GM19238 (cell line): Measurements from ENCODE around the gene CALN1.
"Not testable (repeated sequence)": the region's sequence is repeated elsewhere in the genome, so short reads cannot be mapped to it uniquely, and the experiment has no call there.

Experiments
- DNase-seq: peaks from one replicate; pipeline ENCODE4 v3.0.0; 2011; ENCODE audit warnings: low spot score; ENCODE audit not compliant: insufficient read length

The CALN1 gene

DNA sequence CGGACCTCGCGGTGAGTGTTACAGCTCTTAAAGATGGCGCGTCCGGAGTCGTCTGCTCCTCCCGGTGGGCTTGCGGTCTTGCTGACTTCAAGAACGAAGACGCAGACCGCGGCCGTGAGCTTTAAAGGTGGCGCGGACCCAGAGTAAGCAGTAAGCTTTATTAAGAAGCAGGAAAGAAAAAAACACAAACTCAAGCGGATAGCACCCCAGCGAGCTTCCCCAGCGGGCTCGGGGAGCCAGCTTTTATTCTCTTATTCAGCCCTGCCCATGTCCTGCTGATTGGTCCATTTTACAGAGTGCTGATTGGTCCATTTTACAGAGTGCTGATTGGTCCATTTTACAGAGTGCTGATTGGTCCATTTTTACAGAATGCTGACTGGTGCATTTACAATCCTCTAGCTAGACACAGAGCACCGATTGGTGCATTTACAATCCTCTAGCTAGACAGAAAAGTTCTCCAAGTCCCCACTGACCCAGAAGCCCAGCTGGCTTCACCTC is at the start of gene CALN1:
CALN1 (minus strand) TSS at position 218 of the 498 bp plus-strand sequence.
- not testable (repeated sequence) for DNase-seq

DNA sequence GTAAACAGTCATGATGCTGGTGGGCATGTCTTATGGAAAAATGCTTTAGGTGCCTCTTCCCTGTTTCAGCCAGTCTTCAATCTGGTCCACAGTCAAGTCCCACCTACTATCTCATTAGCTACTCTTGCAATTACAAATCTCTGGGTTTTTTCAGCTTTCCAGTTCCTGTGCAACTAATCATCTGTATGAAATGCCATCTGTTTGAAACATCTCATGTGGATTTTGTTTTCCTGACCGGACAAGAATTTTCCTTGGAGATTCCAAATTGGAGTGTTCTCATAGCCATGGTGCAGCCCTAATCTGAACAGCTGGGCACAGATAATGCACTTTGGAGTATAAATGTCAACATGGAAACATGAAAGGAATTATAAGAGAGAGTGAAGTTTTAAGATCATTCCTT is 41.3 kb upstream of the CALN1 start:
- no peak for DNase-seq

DNA sequence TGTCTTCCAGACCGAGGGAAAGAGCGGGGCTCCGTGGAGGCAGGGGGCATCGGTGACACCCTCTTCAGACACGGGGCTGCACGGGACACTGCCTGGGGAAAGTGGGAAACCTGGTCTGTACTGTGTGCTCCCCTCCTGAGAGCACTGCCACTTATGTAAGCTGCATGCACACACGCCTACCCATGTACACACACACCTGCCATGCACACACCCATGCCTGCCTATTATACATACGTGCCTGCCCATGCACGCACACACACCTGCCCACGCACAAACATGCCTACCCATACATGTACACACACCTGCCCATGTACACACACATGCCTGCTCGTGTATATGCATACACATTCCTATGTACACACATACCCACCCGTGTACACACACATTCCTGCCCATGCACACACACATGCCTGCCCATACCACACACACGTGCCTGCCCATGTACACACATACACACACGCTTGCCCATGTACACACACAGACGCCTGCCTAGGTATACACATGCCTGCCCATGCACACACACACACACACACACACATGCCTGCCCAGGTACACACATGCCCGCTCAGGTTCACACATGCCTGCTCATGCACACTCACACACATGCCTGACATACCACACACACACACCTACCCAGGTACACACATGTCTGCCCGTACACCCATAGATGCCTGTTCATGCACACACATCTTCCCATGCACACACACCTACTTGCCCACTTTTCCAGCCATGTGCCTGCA is 35.5 kb upstream of the CALN1 start:
- no peak for DNase-seq

DNA sequence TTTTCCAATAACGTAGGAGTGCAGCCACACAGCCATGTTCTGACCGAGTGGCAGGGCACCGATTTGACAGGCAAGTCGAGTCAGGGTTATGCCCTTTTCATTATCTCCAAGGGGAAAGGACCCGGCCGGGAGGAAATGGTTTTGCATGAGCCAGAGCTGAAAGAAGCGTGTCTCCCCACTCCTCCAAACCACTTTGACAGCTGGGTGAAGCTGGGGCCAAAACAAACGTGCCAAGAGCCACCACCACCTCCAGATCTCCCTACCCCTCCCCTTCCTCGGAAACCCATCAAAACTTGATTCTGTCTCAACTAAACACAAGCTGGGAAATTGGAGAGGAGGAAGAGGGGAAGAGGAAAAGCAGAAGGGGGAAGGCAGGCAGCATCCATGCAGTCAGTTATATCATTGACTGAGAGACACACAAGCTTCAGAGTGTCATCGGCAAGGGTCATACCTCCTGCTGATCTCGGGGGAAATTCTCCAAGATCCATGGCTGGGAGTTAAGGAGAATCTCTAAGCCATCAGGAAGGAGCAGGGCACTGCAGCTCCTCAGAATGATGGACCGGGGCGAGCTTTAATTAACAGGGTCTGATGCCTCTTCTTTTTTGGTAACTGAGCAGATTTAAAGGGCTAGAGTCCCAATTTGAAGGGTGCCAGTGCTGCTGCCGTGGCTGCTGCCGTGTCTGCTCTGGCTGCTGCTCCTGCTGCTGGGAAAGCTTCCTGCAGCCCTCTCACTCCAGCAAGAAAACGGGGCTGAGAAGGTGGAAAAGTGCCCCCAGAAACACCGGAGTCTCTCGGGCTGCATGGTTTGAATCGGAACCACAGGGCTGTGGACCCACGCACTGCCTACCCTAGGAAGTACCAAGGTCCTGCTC is 34.7 kb upstream of the CALN1 start:
- no peak for DNase-seq

DNA sequence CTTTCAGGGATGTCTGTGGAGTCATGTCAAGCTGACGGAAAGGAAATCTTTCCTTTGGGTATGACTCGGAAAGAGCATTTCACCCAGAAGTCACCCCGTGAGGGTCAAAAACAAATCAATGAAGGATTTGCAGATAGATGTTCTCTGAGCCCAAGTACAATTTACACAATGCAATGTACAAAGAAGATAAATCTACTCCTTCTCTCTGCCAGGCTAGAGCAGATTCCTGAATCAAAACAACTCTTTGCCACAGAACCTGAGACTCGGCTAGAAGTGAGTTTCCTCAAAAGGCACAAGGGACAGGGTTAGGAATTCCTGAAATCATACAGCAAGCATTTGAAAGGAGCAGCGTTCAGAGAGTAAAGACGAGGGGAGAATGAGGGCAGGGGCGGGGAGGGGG is 34.0 kb upstream of the CALN1 start:
- no peak for DNase-seq

DNA sequence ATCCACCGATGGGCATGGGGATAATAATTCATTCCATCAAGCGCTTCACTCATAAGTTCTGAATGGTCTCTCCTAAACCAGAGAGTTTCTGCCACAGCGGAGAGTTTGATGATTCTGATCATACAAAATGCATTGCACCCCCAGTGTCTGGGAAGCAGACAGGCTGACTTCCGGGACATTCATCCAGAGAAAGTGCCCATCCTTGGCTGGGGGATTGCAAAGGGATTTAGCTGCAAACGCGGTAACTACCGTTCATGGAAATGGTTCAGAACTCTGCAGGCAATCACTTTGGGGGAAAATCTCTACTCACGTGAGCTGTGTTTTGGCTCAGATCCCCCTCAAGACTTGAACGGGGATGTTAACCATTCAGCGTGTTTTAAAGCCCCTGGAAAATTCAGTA is 33.4 kb upstream of the CALN1 start:
- DNase-seq, result no peak

DNA sequence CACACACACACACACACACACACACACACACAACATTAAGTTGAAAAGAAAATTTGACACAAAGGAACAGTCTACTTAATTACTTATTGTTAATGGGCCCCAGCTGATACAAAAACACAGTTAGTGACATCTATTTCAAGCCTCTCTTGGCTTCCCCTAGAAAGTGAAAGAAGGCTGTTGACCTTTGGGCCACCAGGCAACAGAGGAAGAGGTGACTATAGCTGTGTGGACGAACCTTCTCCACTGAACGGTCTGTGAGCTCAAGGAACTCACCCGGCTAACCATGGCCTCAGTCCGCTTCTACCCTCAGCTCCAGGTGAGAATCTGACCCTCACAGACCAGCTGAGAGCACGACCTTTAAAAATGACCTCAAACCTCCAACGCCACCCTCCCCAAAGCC is 32.9 kb upstream of the CALN1 start:
- no peak for DNase-seq

DNA sequence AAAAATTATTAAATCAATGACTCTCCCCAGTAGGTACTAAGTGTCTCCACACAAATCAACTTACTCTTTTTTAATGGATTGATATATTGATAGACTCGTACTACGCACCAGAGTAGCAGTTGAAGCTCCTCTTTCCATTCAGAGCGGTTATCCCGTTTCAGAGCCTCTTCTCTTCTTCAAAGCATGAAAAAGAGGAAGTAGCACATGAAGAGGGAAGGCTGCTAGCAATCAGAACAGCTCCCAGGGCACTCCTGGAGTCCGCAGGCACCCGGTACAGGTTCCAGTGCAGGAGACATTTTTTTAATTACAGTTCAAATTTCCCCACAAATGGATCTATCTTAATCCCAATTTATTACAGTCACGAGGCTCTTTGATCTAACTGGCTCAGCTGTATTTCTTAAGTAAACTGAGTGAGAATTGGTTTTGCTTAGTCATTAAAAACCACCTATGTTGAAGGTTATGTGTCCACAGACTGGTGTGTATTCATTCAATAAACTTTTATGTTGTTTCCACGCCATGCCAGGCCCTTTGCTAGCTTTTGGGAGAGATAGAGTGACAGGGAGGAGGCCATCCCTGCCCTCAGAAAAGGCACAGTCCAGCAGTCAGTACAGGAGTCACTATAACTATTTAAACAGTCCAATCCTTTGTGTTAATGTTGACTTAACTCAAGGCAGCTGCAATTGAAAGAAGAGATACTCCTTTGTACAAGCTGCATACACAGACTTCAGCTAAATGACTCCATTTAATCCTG is 32.1 kb upstream of the CALN1 start:
- no peak for DNase-seq

DNA sequence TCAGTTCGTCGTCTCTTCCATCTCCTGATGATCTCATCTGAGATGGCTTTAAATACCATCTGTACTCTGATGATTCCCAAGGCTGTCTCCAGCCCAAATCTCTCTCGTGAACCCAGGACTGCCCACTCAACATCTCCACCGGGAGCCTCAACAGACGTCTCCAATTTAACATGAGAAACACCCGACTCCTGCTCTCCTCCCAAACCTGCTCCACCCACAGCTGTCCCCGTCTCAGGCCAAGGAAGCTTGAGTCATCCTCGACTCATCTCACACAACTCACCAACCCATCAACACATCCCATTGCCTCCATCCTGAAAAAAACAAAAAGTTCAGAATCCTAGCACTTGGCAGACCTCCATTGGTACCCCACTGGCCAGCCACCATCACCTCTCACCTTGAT is 29.7 kb upstream of the CALN1 start:
- no peak for DNase-seq

DNA sequence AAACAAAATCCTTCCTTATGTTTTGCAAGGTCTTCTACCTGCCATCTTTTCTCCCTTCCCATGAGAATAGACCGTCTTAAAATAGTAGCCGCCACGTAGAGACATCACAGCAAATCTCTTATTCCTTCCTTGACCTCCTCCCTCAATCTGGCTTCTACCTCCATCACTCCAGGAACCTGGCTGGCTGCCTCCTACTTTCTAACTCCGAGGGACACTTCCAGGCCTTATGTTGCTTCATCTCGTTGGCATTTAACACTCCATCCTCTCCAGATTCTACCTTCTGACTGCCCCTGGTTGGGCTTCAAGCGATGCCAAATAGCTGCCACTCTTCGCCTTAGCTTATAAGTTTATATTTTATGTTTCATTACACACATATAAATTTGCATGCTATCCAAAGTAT is 26.4 kb upstream of the CALN1 start:
- no peak for DNase-seq

DNA sequence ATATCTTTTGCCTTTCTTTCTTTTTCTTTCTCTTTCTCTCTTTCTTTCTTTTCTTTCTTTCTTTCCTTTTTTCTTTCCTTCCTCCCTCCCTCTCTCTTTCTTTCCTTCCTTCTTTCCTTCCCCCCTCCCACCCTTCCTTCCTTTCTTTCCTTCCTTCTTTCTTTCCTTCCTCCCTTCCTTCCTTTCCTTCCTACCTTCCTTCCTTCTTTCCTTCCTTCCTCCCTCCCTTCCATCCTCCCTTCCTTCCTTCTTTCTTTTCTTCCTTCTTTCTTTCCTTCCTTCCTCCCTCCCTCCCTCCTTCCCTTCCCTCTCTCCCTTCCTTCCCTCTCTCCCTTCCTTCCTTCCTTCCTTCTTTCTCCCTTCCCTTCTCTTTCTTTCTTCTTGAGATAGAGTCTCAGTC is 25.5 kb upstream of the CALN1 start:
- DNase-seq, result no peak

DNA sequence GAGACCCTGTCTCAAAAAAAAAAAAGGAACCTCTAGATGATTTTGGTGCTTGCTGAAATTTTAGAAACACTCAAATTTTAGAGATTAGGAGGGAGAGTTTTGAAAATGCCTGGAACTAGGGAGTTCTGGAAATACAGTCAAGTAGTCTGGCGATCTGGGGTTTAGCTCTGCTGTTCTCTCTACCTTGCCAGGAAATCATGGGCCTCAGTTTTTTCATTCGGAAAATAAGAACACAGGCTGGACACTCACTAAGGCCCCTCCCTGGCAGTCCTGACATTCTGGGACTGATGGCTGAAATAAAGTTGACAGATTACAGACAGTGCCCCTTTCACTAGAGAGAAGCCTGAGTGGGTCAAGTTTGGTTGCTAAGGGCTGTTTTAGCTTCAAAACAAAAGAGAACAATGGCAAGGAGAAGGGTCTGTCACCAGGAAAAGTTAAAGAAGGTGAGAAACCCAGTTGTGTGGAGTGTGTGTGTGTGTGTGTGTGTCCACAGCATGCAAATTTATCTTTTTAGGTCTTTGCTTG is 25.0 kb upstream of the CALN1 start:
- DNase-seq, result no peak

DNA sequence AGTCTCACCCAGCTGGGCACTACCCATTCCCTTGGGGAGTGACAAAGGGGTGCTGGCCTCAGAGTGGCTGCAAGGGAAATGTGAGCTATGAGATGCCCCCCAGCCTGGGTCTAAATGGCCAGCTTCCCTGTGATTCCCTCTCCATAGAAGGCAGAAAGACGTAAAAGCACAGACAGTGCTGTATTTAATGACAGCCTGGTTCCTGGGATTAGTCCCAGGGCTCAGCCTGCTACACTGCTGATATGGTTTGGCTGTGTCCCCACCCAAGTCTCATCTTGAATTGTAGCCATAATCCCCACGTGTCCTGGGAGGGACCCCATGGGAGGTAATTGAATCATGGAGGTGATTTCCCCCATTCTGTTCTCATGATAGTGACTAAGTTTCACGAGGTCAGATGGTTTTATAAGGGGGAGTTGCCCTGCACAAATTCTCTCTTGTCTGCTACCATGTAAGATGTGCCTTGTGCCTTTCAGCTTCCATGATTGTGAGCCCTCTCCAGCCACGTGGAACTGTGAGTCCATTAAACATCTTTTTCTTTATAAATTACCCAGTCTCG is 23.9 kb upstream of the CALN1 start:
- no peak for DNase-seq

DNA sequence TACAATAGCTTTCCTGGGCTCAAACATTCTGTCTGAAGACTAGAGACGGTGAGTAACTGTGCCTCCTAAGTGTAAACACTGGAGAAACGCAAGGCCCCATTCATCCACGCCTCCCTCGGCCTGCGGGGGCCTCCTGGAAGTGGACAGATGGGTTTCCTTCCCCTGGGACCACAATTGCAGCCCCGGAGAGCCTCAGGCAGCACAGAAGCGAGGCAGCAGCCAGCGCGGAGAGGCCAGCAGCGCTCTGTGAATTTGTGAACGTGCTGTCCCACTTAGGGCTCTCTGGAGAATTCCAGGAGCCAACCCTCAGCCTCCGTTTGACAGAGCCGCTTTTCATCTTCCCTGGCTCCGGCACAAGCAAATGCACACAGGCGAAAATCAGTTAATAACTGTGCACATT is 23.2 kb upstream of the CALN1 start:
- no peak for DNase-seq

DNA sequence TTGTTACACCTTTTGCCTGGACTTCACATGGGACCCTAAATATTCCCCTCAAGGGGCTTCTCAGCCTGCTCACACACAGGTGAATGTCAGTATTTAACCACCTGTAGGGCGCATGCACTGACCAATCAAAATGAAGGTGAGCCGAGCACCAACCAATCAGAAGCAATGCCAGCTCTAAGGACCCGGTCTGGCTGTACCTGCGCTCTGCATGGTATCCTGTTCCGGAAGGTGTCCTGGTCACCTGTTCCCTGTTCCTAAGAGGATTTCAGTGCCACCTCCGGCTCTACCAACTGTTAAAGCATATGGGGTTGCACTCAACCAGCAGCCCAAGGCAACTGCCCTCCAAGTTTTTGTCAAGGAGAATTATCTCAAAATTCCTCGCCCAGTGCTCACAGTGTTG is 18.4 kb upstream of the CALN1 start:
- no peak for DNase-seq

DNA sequence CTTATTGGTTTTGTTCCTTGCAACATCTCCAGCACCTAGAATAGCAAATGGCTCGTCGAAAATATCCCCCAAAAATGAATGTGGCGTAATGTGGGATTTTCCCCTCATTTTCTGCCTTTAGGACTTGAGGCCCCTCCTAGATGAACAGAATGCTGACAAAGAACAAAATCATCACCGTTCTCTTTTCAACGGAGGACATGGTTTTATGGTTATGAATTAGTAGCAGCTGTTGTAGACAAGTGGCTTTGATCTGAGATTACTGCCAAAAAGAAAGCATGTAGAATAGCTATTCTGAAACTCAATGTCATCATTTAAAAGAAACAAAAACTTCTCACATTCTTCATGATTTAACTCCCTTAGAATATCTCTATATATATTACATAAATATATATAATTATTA is 17.2 kb upstream of the CALN1 start:
- no peak for DNase-seq

DNA sequence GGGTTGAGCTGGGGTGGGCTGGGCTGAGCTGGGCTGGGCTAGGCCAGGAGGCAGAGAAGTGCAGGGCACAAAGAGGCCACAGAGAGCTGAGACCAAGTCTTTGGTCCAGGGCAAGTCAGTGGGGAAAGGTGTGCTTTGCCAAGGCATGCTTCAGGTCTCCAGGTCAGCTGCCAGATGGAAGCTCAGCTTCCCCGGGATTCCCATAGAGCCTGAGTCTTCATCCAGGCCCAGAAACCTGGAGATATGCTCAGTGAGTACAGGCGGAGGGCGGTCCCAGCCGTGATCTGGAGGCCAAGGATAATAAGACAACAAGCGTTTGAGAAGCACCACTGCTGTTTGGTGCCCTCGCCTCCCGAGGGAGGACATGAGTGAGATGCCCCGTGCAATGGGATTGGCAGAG is 4.7 kb upstream of the CALN1 start:
- DNase-seq, result no peak

DNA sequence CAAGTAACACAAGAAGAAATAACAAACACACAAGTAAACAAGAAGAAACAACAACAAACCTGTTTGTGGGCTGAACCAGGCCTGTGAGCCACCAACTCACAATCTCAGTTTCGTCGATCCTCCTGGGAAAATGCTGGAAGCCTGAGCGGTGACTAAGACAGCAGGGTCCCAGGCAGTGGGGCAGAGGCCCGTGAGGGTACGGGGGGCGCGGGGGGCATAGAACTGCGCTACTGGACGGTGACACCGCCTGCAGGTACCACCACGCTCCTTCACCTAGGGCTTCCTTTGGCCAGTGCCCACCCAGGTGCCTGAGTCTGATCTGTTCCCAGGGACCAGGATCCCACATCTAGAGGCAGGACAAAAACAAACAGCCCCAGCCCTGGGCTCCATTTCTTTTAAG is 3.4 kb upstream of the CALN1 start:
- no peak for DNase-seq

DNA sequence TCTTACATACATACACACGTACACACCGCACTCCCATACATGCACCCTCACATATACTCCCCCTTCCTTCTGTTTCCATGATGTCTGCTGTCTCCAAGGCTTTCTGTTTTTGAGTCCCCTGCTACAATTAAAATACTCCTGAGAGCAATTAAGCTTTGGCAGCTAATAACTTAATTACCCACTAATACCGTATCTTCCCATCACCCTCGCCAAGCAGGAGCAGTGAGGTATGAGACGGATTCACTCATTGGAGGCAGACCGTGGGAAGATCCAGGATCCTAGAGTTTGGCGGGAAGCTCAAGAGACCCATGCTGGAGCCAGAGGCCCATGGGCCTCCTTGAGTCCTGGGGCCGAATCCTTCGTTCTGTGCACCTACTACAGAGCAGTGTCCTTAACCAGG is 1.7 kb upstream of the CALN1 start:
- DNase-seq, result no peak

DNA sequence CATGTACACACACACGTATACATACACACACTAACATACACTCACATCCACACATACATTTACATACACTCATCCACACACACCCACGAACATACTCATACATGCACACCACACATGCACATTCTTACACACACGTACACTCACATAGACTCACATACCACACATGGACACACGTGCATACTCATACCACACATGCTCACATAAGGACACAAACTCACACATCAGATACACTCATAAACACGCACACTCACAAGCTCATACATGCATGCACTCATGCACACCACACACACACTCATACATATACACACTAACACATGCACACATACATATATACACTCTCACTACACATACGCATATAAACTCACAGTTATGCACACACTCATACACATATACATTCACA is 1.2 kb upstream of the CALN1 start:
- no peak for DNase-seq

DNA sequence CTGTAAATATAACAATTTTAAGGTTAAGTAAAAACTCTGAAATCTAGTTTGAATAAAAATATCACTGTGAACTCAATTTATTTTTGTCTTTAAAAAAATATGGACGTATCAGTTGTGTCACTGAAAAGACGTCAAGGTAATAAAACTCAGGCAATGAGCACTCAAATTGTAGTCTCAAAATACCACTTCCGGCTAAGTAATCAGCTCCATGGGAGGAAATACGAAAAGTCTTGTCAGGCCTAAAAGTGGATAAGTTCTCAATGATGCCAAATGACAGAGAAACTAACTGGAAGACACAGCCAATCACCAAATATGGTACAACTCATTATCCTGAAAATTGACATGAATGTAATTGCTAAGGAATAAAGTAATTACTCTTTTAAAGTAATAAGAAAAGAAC is 719 bp downstream of the CALN1 start:
- DNase-seq, result no peak

DNA sequence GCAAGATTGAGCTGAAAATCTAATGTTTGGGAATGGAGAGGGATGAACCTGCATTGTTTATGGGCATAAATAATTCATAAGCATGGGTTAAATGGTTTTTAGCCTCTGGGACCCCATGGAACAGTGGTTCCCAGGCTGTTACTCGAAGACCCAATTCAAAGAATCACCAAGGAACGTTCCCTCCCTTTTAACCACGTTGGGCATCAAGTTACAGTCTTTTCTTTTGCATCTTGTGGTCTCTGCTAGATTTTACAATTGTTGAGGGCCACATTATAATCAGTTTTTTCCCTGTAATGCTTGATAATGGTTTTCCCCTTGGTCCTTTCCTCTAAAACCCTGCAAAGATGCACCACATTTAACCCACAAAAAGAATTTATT is 2.5 kb downstream of the CALN1 start:
- DNase-seq, result no peak
